A549 (cell line): ENCODE results near the gene RPS16. TPM values are rescaled to one million over a fixed set of nuclear protein-coding genes. Genes with fewer than 3 reads are reported as not detected.
A peak's percentile ranks its signal among the peaks of the same experiment; 100 is the strongest.

Experiments
- ATAC-seq, 2 experiments: fragments of 200-7000 bp in 1 of 2; fragments of >200 bp in 1 of 2; cut with Nextera tagmentation in 1 of 2; cut with Tn5 transposase in 1 of 2; 3 replicates each; pipeline versions ENCODE4 v1.8.0 to v1.9.1; 2018 to 2020; ENCODE audit warnings: mild to moderate bottlenecking in 1 of 2, moderate library complexity in 1 of 2
- CTCF ChIA-PET: fragments of 300-600 bp; sonication (Branson Sonifier 250); formaldehyde crosslinking; extraction: SDS; loops from one replicate; lab custom pipeline; 2021; ENCODE audit warnings: antibody characterized with exemption, inconsistent platforms; lab: Yijun Ruan, JAX
- POLR2A ChIA-PET: fragments of 350-600 bp; formaldehyde crosslinking; extraction: SDS; loops from one replicate; lab custom pipeline; 2021; ENCODE audit warnings: antibody characterized with exemption, inconsistent platforms; lab: Yijun Ruan, JAX
- DNase-seq, 2 experiments: peaks; one replicate each; pipeline versions ENCODE4 v3.0.0 to v3.0.0-alpha.2; 2011 to 2016; ENCODE audit warnings: low read depth in 1 of 2, low spot score in 1 of 2
- FAIRE-seq: peaks from 2 replicates; lab custom pipeline; 2011; peaks lifted over from hg19 to GRCh38; lab: Jason Lieb, UNC
- H3K27ac ChIP-seq, 2 experiments: fragments of >200 bp; sonication (Bioruptor Twin); formaldehyde crosslinking; 3 replicates each; pipeline ENCODE4 v1.5.1; 2016 to 2017
- H3K4me1 ChIP-seq: fragments of >200 bp; sonication (Bioruptor Twin); formaldehyde crosslinking; 3 replicates; pipeline ENCODE4 v1.6.1; 2016
- H3K4me2 ChIP-seq: fragments of >200 bp; sonication (Bioruptor Twin); formaldehyde crosslinking; 3 replicates; pipeline ENCODE4 v1.6.1; 2016
- H3K4me3 ChIP-seq: fragments of >200 bp; sonication (Bioruptor Twin); formaldehyde crosslinking; 3 replicates; pipeline ENCODE4 v1.5.1; 2016
- H3K9me3 ChIP-seq: fragments of >200 bp; sonication (Bioruptor Twin); formaldehyde crosslinking; 3 replicates; pipeline ENCODE4 v1.6.1; 2016
- BHLHE40 ChIP-seq: IDR thresholded peaks from 2 replicates; pipeline ENCODE4 v1.6.1; 2012; ENCODE audit warnings: low read depth, low read length, inconsistent platforms
- CBX2 ChIP-seq: fragments of 200-600 bp; sonication (generic); IDR thresholded peaks from 2 replicates; pipeline ENCODE4 v1.6.1; 2016; ENCODE audit warnings: low read depth, mild to moderate bottlenecking, borderline replicate concordance
- CEBPB ChIP-seq, 2 experiments: fragments of >200 bp in 1 of 2; sonication (Bioruptor Twin) in 1 of 2; formaldehyde crosslinking in 1 of 2; IDR thresholded peaks; 2 replicates each; pipeline ENCODE4 v1.6.1; 2012 to 2016
- CHD2 ChIP-seq: fragments of 150-350 bp; IDR thresholded peaks from 2 replicates; pipeline ENCODE4 v1.6.1; 2014; ENCODE audit warnings: low read length; ENCODE audit not compliant: partially characterized antibody
- EP300 ChIP-seq, 2 experiments: fragments of >200 bp; sonication (Bioruptor Twin); formaldehyde crosslinking; IDR thresholded peaks; 2 replicates in 1 of 2; 3 replicates in 1 of 2; pipeline ENCODE4 v1.6.1; 2016 to 2017
- GATA3 ChIP-seq: IDR thresholded peaks from 2 replicates; pipeline ENCODE4 v1.6.1; 2012; ENCODE audit warnings: borderline replicate concordance
- HOXA7 ChIP-seq: fragments of 250-450 bp; sonication (Bioruptor Pico); IDR thresholded peaks from 2 replicates; pipeline ENCODE4 v1.5.0; 2020; ENCODE audit warnings: mild to moderate bottlenecking, moderate library complexity
- HOXB5 ChIP-seq: fragments of 250-450 bp; sonication (Bioruptor Pico); IDR thresholded peaks from 2 replicates; pipeline ENCODE4 v1.5.0; 2020; ENCODE audit warnings: mild to moderate bottlenecking, moderate library complexity
- JUN ChIP-seq, 2 experiments: fragments of >200 bp; sonication (Bioruptor Twin); formaldehyde crosslinking; IDR thresholded peaks; 2 replicates in 1 of 2; 3 replicates in 1 of 2; pipeline ENCODE4 v1.6.1; 2016 to 2017
- JUNB ChIP-seq: fragments of >200 bp; sonication (Bioruptor Twin); formaldehyde crosslinking; IDR thresholded peaks from 2 replicates; pipeline ENCODE4 v1.6.1; 2016
- KDM1A ChIP-seq: fragments of 200-600 bp; sonication (generic); IDR thresholded peaks from 2 replicates; pipeline ENCODE4 v1.6.1; 2016; ENCODE audit warnings: low read depth, mild to moderate bottlenecking
- KDM5A ChIP-seq: fragments of 200-600 bp; sonication (generic); IDR thresholded peaks from 2 replicates; pipeline ENCODE4 v1.6.1; 2016; ENCODE audit warnings: antibody characterized with exemption, mild to moderate bottlenecking
- MAX ChIP-seq: IDR thresholded peaks from 2 replicates; pipeline ENCODE4 v1.6.1; 2012
- MAZ ChIP-seq: fragments of 150-350 bp; IDR thresholded peaks from 2 replicates; pipeline ENCODE4 v1.6.1; 2014; ENCODE audit warnings: antibody characterized with exemption, low read depth, low read length, borderline replicate concordance
- NFE2L2 ChIP-seq: fragments of 150-350 bp; conservative IDR thresholded peaks from 2 replicates; pipeline ENCODE4 v1.6.1; 2014; ENCODE audit warnings: low read length
- NPAS2 ChIP-seq: fragments of 250-450 bp; sonication (Bioruptor Pico); IDR thresholded peaks from 2 replicates; pipeline ENCODE4 v1.8.0; 2022; ENCODE audit warnings: mild to moderate bottlenecking, moderate library complexity, borderline replicate concordance
- NR3C1 ChIP-seq: fragments of >200 bp; sonication (Bioruptor Twin); formaldehyde crosslinking; IDR thresholded peaks from 3 replicates; pipeline ENCODE4 v1.6.1; 2017
- POLR2AphosphoS2 ChIP-seq: conservative IDR thresholded peaks from 2 replicates; pipeline ENCODE4 v1.6.1; 2012; ENCODE audit warnings: low read length, improper control_type of control experiment, inconsistent platforms
- RAD21 ChIP-seq, 2 experiments: fragments of >200 bp in 1 of 2; sonication (Bioruptor Twin) in 1 of 2; formaldehyde crosslinking in 1 of 2; IDR thresholded peaks in 1 of 2; conservative IDR thresholded peaks in 1 of 2; 2 replicates in 1 of 2; 3 replicates in 1 of 2; pipeline ENCODE4 v1.6.1; 2012 to 2018; ENCODE audit warnings: inconsistent platforms in 1 of 2
- RARB ChIP-seq: fragments of 250-450 bp; sonication (Bioruptor Pico); IDR thresholded peaks from 2 replicates; pipeline ENCODE4 v1.8.0; 2021; ENCODE audit warnings: mild to moderate bottlenecking, moderate library complexity
- RCOR1 ChIP-seq: fragments of 150-350 bp; IDR thresholded peaks from 2 replicates; pipeline ENCODE4 v1.6.1; 2014; ENCODE audit warnings: antibody characterized with exemption, low read length, low read depth
- REST ChIP-seq: fragments of 200-600 bp; sonication (generic); IDR thresholded peaks from 2 replicates; pipeline ENCODE4 v1.6.1; 2016; ENCODE audit warnings: antibody characterized with exemption, mild to moderate bottlenecking, moderate library complexity
- RFX5 ChIP-seq: fragments of 450-650 bp; IDR thresholded peaks from 2 replicates; pipeline ENCODE4 v1.7.1; 2014; ENCODE audit warnings: antibody characterized with exemption, mild to moderate bottlenecking, moderate library complexity
- RNF2 ChIP-seq: fragments of 200-600 bp; sonication (generic); IDR thresholded peaks from 2 replicates; pipeline ENCODE4 v1.6.1; 2016; ENCODE audit warnings: low read depth, mild to moderate bottlenecking, antibody characterized with exemption, moderate library complexity, borderline replicate concordance
- SMC3 ChIP-seq: fragments of >200 bp; sonication (Bioruptor Twin); formaldehyde crosslinking; IDR thresholded peaks from 3 replicates; pipeline ENCODE4 v1.6.1; 2018; ENCODE audit warnings: inconsistent platforms
- ZC3H11A ChIP-seq: fragments of 450-650 bp; IDR thresholded peaks from 2 replicates; pipeline ENCODE4 v1.6.1; 2014; ENCODE audit warnings: antibody characterized with exemption, mild to moderate bottlenecking
- ZSCAN20 ChIP-seq: fragments of 250-450 bp; sonication (Bioruptor Pico); IDR thresholded peaks from 2 replicates; pipeline ENCODE4 v1.8.0; 2022; ENCODE audit warnings: mild to moderate bottlenecking, moderate library complexity
- WGBS: methylation state at CpG from one replicate; pipeline ENCODE4 v1.1.6; 2017; ENCODE audit errors: missing lambda C conversion rate; 5-methylcytosine and 5-hydroxymethylcytosine counted together
- polyA plus RNA-seq, 4 experiments: library from polyadenylated mRNA; depleted of rRNA in 3 of 4; stranded (reverse); fragments of >200 nt; fragmentation: RNase III in 1 of 4; extraction: RNeasy Plus Mini Kit Qiagen cat#74134 plus additional on column Dnase treatment in 1 of 4; gene quantifications; 2 replicates in 3 of 4; 3 replicates in 1 of 4; pipeline ENCODE4 v1.2.3, GENCODE V29; 2011 to 2017
- TF ChIP-seq, protein P1 (sequence below): fragments of 250-450 bp; sonication (Bioruptor Pico); IDR thresholded peaks from 2 replicates; pipeline ENCODE4 v1.5.0; 2021; ENCODE audit warnings: mild to moderate bottlenecking, moderate library complexity, borderline replicate concordance
- TF ChIP-seq, protein P2 (sequence below): fragments of >200 bp; sonication (Bioruptor Twin); formaldehyde crosslinking; IDR thresholded peaks from 3 replicates; pipeline ENCODE4 v1.6.1; 2016
- TF ChIP-seq, protein P3 (sequence below): fragments of 450-650 bp; IDR thresholded peaks from 2 replicates; pipeline ENCODE4 v1.6.1; 2014; ENCODE audit warnings: antibody characterized with exemption
- TF ChIP-seq, protein P4 (sequence below): fragments of 150-350 bp; IDR thresholded peaks from 2 replicates; pipeline ENCODE4 v1.6.1; 2014; ENCODE audit warnings: low read depth, mild to moderate bottlenecking, low read length

The RPS16 gene
- polyA plus RNA-seq, 2 of the 4 experiments (the other 2 are of a cell fraction) = 4,348 to 4,855 TPM

DNA sequence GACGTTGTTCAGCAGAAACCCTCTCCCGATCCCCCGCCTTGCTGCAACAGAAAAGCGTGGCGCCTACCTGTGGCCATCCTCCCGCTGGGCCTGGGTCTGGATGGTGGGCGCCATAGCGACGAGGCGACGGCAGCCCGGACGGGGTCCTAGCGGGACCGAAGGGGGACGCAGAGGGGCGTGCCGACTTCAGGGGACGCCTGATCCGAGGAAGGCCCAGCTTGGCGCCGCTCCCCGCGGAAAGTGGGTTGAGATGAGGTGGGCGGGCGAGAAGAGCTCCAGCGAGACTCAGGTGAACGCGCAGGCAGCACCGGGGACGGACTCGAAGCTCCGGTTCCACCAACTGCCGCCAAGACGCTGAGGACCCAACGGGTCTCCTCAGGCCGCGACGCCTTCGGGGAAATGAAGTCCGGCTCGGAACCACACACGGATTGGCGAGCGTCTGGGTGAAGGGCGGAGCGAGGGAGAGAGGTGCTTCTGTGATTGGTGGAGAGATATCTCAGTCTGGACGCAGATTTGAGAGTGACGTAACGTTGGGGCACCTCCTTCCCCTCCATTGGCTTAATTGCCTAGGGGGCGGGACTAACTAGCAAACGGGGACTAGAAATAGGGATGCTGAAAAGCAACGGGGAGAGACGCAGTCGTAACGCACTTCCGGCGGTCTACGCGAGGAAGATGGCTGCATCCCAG is 44.9 kb downstream of the RPS16 start, which contains the start of the genes MED29 and PAF1:
MED29 (plus strand) TSS at position 628 of the 687 bp plus-strand sequence; CDS start at position 673, 45 bp downstream.
PAF1 (minus strand) TSS at position 356 of the 687 bp plus-strand sequence; CDS start at position 114, 242 bp downstream.
- H3K27ac ChIP-seq = peak within 1 kb of the TSS; percentile 89 to 90
- DNase-seq = peak; percentile 100
- POLR2A ChIA-PET = interaction anchor here (0.6 to 2.3 kb wide), 22 partner anchors 9 to 279 kb away, joined by 3 to 62 read pairs (median 7); partner anchors contain the start of genes PLEKHG2, RPS16, SAMD4B and SUPT5H
- CTCF ChIA-PET = interaction anchor here (0.6 to 21.4 kb wide), 17 partner anchors 9 to 280 kb away, joined by 3 to 457 read pairs (median 6); partner anchors contain the start of genes EID2B, PLEKHG2, RPS16 and SAMD4B
- peak within 1 kb of the TSS; percentile 68 for H3K4me3 ChIP-seq
- peak; percentile 100 for FAIRE-seq
- H3K9me3 ChIP-seq = no peaks in the 10 kb centered on the region
- H3K4me1 ChIP-seq = peaks cover 15% of the 10 kb centered on the region; the same call in 2 of the 3 replicates
- H3K4me2 ChIP-seq = peak within 1 kb of the TSS; percentile 91
- 1% methylated on average over 60 of the region's 60 CpGs for WGBS
- ATAC-seq = peak; percentile 91 to 97
- TF ChIP-seq ZC3H11A = no peak
- TF ChIP-seq RNF2 = no peak
- no peak for TF ChIP-seq NFE2L2
- no peak; a peak in 1 of 5 replicates for TF ChIP-seq RAD21 (conservative IDR thresholded peaks at IDR 0.05 in 1 of 2, IDR thresholded peaks at IDR 0.05 in 1 of 2)
- 0 out of 2 replicates have a peak, but pooled peaks have one; percentile 29 for TF ChIP-seq KDM5A
- TF ChIP-seq, protein P1, sequence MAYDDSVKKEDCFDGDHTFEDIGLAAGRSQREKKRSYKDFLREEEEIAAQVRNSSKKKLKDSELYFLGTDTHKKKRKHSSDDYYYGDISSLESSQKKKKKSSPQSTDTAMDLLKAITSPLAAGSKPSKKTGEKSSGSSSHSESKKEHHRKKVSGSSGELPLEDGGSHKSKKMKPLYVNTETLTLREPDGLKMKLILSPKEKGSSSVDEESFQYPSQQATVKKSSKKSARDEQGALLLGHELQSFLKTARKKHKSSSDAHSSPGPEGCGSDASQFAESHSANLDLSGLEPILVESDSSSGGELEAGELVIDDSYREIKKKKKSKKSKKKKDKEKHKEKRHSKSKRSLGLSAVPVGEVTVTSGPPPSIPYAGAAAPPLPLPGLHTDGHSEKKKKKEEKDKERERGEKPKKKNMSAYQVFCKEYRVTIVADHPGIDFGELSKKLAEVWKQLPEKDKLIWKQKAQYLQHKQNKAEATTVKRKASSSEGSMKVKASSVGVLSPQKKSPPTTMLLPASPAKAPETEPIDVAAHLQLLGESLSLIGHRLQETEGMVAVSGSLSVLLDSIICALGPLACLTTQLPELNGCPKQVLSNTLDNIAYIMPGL (CRISPR knock-in tag) = peak; percentile 75; the same call in 1 of the 2 replicates
- TF ChIP-seq RARB (CRISPR knock-in tag) = no peak
- no peak for TF ChIP-seq HOXA7 (CRISPR knock-in tag)
- TF ChIP-seq SMC3 = 0 out of 3 replicates have a peak, but pooled peaks have one; percentile 17
- TF ChIP-seq RFX5 = peak; percentile 74; the same call in 1 of the 2 replicates
- TF ChIP-seq MAZ = 0 out of 2 replicates have a peak, but pooled peaks have one; percentile 12
- peak in 1 of 2 experiments; percentile 74; a peak in 2 of 4 replicates for TF ChIP-seq CEBPB (IDR thresholded peaks at IDR 0.05)
- TF ChIP-seq HOXB5 (CRISPR knock-in tag) = 0 out of 2 replicates have a peak, but pooled peaks have one; percentile 57
- no peak for TF ChIP-seq JUNB
- TF ChIP-seq MAX = peak; percentile 79
- TF ChIP-seq, protein P2, sequence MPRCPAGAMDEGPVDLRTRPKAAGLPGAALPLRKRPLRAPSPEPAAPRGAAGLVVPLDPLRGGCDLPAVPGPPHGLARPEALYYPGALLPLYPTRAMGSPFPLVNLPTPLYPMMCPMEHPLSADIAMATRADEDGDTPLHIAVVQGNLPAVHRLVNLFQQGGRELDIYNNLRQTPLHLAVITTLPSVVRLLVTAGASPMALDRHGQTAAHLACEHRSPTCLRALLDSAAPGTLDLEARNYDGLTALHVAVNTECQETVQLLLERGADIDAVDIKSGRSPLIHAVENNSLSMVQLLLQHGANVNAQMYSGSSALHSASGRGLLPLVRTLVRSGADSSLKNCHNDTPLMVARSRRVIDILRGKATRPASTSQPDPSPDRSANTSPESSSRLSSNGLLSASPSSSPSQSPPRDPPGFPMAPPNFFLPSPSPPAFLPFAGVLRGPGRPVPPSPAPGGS = peak; percentile 89; the same call in 2 of the 3 replicates
- TF ChIP-seq NPAS2 = no peak
- no peak for TF ChIP-seq REST
- TF ChIP-seq, protein P3, sequence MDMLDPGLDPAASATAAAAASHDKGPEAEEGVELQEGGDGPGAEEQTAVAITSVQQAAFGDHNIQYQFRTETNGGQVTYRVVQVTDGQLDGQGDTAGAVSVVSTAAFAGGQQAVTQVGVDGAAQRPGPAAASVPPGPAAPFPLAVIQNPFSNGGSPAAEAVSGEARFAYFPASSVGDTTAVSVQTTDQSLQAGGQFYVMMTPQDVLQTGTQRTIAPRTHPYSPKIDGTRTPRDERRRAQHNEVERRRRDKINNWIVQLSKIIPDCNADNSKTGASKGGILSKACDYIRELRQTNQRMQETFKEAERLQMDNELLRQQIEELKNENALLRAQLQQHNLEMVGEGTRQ = no peak
- TF ChIP-seq, protein P4, sequence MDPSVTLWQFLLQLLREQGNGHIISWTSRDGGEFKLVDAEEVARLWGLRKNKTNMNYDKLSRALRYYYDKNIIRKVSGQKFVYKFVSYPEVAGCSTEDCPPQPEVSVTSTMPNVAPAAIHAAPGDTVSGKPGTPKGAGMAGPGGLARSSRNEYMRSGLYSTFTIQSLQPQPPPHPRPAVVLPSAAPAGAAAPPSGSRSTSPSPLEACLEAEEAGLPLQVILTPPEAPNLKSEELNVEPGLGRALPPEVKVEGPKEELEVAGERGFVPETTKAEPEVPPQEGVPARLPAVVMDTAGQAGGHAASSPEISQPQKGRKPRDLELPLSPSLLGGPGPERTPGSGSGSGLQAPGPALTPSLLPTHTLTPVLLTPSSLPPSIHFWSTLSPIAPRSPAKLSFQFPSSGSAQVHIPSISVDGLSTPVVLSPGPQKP = no peak
- TF ChIP-seq KDM1A = no peak
- no peak for TF ChIP-seq ZSCAN20 (CRISPR knock-in tag)
- TF ChIP-seq CHD2 = peak; percentile 8
- TF ChIP-seq GATA3 = peak; percentile 30
- TF ChIP-seq BHLHE40 = no peak
- no peak for TF ChIP-seq RCOR1
- no peak for TF ChIP-seq NR3C1
- no peak; the same call in none of the 2 replicates for TF ChIP-seq POLR2AphosphoS2
- TF ChIP-seq CBX2 = no peak
- TF ChIP-seq EP300 (IDR thresholded peaks at IDR 0.05) = no peak
- TF ChIP-seq JUN (IDR thresholded peaks at IDR 0.05) = peak; percentile 97
